PC-3 (cell line): ENCODE measurements around the gene UNK. TPM values are rescaled to one million over a fixed set of nuclear protein-coding genes. Genes with fewer than 3 reads are reported as not detected.
A peak's percentile ranks its signal among the peaks of the same experiment; 100 is the strongest.

Source experiments
- ATAC-seq: fragments of 200-7000 bp; cut with Tn5 transposase; 2 replicates; pipeline ENCODE4 v1.9.1; 2020; ENCODE audit warnings: mild to moderate bottlenecking, moderate library complexity
- BruUV-seq: library from RNA; stranded (reverse); fragments of 400-500 nt; replicated peaks from 2 replicates; lab custom pipeline; 2021; lab: Mats Ljungman, UMichigan
- CTCF ChIA-PET: fragments of 300-600 bp; sonication (Branson Sonifier 250); formaldehyde crosslinking; loops from one replicate; lab custom pipeline; 2022; ENCODE audit warnings: antibody characterized with exemption; lab: Charles Lee
- POLR2A ChIA-PET: fragments of 300-600 bp; sonication (Branson Sonifier 250); formaldehyde crosslinking; loops from one replicate; lab custom pipeline; 2022; ENCODE audit warnings: antibody characterized with exemption; ENCODE audit not compliant: unreplicated experiment; lab: Charles Lee
- DNase-seq: peaks from one replicate; pipeline ENCODE4 v3.0.0-alpha.2; 2015
- H2AFZ ChIP-seq: fragments of 300-600 bp; sonication (generic); 2 replicates; pipeline ENCODE4 v1.6.0; 2016; ENCODE audit warnings: antibody characterized with exemption, low read length
- H3F3A ChIP-seq: fragments of 300-600 bp; sonication (generic); one replicate; pipeline ENCODE4 v1.6.0; 2017; ENCODE audit warnings: antibody characterized with exemption, low read length, control low read depth, mild to moderate bottlenecking; ENCODE audit not compliant: unreplicated experiment
- H3K27ac ChIP-seq: fragments of 300-600 bp; sonication (generic); 2 replicates; pipeline ENCODE4 v1.5.1; 2016; ENCODE audit warnings: mild to moderate bottlenecking, low read length
- H3K27me3 ChIP-seq: fragments of 300-600 bp; sonication (generic); 2 replicates; pipeline ENCODE4 v1.6.1; 2016; ENCODE audit warnings: low read length, mixed read lengths
- H3K36me3 ChIP-seq: fragments of 300-600 bp; sonication (generic); 2 replicates; pipeline ENCODE4 v1.6.1; 2016; ENCODE audit warnings: low read depth, mixed run types, low read length, mixed read lengths
- H3K4me1 ChIP-seq: fragments of 300-600 bp; sonication (generic); 2 replicates; pipeline ENCODE4 v1.5.1; 2016; ENCODE audit warnings: low read length; ENCODE audit not compliant: insufficient read depth
- H3K4me2 ChIP-seq: fragments of 300-600 bp; sonication (generic); 2 replicates; pipeline ENCODE4 v1.6.0; 2016; ENCODE audit warnings: low read length
- H3K4me3 ChIP-seq: fragments of 300-600 bp; sonication (generic); 2 replicates; pipeline ENCODE4 v1.5.1; 2016; ENCODE audit warnings: mild to moderate bottlenecking, low read length, mixed read lengths
- H3K79me2 ChIP-seq: fragments of 300-600 bp; sonication (generic); 2 replicates; pipeline ENCODE4 v1.6.1; 2017; ENCODE audit warnings: low read length, mixed read lengths
- H3K9ac ChIP-seq: fragments of 300-600 bp; sonication (generic); 2 replicates; pipeline ENCODE4 v1.6.0; 2016; ENCODE audit warnings: mild to moderate bottlenecking, low read length
- H3K9me2 ChIP-seq: fragments of 300-600 bp; sonication (generic); replicated peaks from 2 replicates; pipeline ENCODE4 v1.6.1; 2016; ENCODE audit warnings: mixed run types, low read length, mixed read lengths
- H3K9me3 ChIP-seq: fragments of 300-600 bp; sonication (generic); 2 replicates; pipeline ENCODE4 v1.6.1; 2016; ENCODE audit warnings: low read length, mixed read lengths
- H4K20me1 ChIP-seq: fragments of 300-600 bp; sonication (generic); 2 replicates; pipeline ENCODE4 v1.6.1; 2016; ENCODE audit warnings: low read length, mixed read lengths
- EZH2 ChIP-seq: fragments of 300-600 bp; sonication (generic); IDR thresholded peaks from one replicate; pipeline ENCODE4 v1.6.1; 2017; ENCODE audit warnings: antibody characterized with exemption, mild to moderate bottlenecking, low read length; ENCODE audit not compliant: unreplicated experiment
- EZH2phosphoT487 ChIP-seq: fragments of 300-600 bp; sonication (generic); IDR thresholded peaks from 2 replicates; pipeline ENCODE4 v1.6.1; 2018; ENCODE audit warnings: mild to moderate bottlenecking, antibody characterized with exemption, low read length, borderline replicate concordance
- intact Hi-C: fragments of 100-400 bp; cut with micrococcal nuclease; formaldehyde crosslinking; loops from 2 replicates; pipeline ENCODE4 v1.9.0; 2023
- total RNA-seq: library from RNA; depleted of rRNA; stranded (reverse); fragments of >200 nt; gene quantifications from 2 replicates; pipeline ENCODE4 v1.2.3, GENCODE V29; 2014
- TF ChIP-seq, protein P1 (sequence below): fragments of 300-600 bp; sonication (generic); conservative IDR thresholded peaks from 2 replicates; pipeline ENCODE4 v1.5.1; 2017; ENCODE audit warnings: antibody characterized with exemption, low read depth, mild to moderate bottlenecking, low read length

UNK gene
- total RNA-seq, 1 experiment from 2014 or later = 21.8 TPM

DNA sequence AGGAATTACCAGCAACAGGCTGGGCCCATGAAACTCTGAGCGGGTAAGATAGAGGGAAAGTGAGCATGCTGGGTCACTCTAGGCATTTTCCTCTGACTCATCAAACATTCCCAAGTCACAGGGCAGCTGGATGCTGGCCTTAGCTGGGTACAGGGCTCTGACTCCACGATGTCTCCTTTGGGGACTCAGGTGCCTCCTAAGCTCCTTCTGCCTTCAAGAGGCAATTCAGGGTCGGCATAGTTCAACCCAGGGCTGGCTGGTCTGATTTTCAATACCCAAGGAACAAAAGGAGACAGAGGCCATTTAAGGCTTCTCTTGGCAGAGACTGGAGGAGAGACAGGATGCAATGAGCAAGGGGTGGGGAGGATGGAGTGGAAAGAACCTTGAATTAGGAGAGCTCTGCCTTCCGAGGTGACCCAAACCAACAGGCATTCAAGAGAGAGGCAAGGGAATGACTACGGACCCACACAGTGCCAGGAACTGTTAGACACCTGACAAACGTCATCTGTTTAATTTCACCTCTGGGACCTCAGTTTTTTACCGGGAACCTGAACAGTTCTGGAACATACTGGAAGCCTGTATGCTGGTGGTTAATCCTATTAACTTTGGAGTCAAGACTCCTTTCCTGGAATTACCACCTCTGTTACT lies 69.6 kb downstream of the UNK start:
- POLR2A ChIA-PET = interaction anchor here (0.8 to 2.3 kb wide), 3 partner anchors 9 to 74 kb away, joined by 3 to 18 read pairs (median 16); a partner anchor contains a TSS
- peaks cover 28% of the 10 kb centered on the region for H3K4me1 ChIP-seq
- no peaks in the 10 kb centered on the region for H3K9me2 ChIP-seq
- H2AFZ ChIP-seq = peak overlapping the region; percentile 51; the same call in 1 of the 2 replicates
- ATAC-seq (peak; percentile 23), DNase-seq (peak; percentile 84)
- no peaks in the 10 kb centered on the region for H3K27me3 ChIP-seq
- peak overlapping the region; percentile 69 for H3K27ac ChIP-seq
- intact Hi-C loops = loop anchor here (2.0 kb wide), 2 partner anchors 43 to 69 kb away; partner anchors contain the start of genes TRIM65 and UNK
- H3K79me2 ChIP-seq = peaks cover 24% of the 10 kb centered on the region
- H3F3A ChIP-seq = no peaks in the 10 kb centered on the region
- peak overlapping the region; percentile 95 for H3K4me2 ChIP-seq
- CTCF ChIA-PET = interaction anchor here (0.5 to 3.2 kb wide), 6 partner anchors 9 to 335 kb away, joined by 3 to 30 read pairs (median 3); partner anchors contain the start of gene TRIM47
- peak overlapping the region; percentile 66 for H3K9ac ChIP-seq
- peaks cover 10% of the 10 kb centered on the region; the same call in 1 of the 2 replicates for H3K36me3 ChIP-seq
- no peaks in the 10 kb centered on the region for H4K20me1 ChIP-seq
- TF ChIP-seq EZH2 = no peak
- TF ChIP-seq, protein P1, sequence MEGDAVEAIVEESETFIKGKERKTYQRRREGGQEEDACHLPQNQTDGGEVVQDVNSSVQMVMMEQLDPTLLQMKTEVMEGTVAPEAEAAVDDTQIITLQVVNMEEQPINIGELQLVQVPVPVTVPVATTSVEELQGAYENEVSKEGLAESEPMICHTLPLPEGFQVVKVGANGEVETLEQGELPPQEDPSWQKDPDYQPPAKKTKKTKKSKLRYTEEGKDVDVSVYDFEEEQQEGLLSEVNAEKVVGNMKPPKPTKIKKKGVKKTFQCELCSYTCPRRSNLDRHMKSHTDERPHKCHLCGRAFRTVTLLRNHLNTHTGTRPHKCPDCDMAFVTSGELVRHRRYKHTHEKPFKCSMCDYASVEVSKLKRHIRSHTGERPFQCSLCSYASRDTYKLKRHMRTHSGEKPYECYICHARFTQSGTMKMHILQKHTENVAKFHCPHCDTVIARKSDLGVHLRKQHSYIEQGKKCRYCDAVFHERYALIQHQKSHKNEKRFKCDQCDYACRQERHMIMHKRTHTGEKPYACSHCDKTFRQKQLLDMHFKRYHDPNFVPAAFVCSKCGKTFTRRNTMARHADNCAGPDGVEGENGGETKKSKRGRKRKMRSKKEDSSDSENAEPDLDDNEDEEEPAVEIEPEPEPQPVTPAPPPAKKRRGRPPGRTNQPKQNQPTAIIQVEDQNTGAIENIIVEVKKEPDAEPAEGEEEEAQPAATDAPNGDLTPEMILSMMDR = no peak
- no peak for TF ChIP-seq EZH2phosphoT487
- BruUV-seq = TSS peak; percentile 77
- no peaks in the 10 kb centered on the region for H3K9me3 ChIP-seq
- peak overlapping the region; percentile 86 for H3K4me3 ChIP-seq

DNA sequence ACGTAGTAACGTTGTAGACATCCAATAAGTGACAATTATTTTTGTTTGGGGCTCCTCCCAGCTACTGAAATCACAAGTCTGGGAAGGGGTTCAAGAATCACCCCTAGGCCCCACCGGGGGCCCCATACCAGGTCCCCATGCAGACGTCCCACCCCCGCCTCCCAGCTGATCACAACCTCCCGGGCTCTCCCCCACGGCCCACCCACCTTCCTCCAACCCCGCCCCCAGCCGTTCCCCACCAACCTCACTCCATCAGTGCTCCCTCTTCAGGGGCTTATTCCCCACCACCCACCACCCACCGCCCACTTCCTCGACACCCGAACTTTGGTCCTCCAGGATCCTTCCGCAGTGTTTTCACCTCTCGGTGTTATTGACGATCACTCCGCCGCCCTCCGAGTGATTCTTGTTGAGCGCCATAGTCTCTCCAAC lies 70.3 kb downstream of the UNK start:
- Histone ChIP-seq H3K4me3 (peak overlapping the region; percentile 86), H3K27ac (peak overlapping the region; percentile 69), H3K9me3 (no peaks in the 10 kb centered on the region), H3K9me2 (no peaks in the 10 kb centered on the region), H2AFZ (peak overlapping the region; percentile 51), H3K9ac (peak overlapping the region; percentile 66), H3K79me2 (peaks cover 24% of the 10 kb centered on the region), H4K20me1 (no peaks in the 10 kb centered on the region), H3K4me1 (peaks cover 28% of the 10 kb centered on the region), H3K36me3 (peaks cover 10% of the 10 kb centered on the region; the same call in 1 of the 2 replicates), H3K27me3 (no peaks in the 10 kb centered on the region), H3F3A (no peaks in the 10 kb centered on the region), H3K4me2 (peak overlapping the region; percentile 95)
- intact Hi-C loops = loop anchor here (1.0 to 2.0 kb wide), 4 partner anchors 10 to 70 kb away; partner anchors contain the start of genes TRIM65 and UNK
- ATAC-seq (peak; percentile 1), DNase-seq (no peak)
- BruUV-seq = no TSS peak
- ChIA-PET CTCF (interaction anchor here (0.6 to 3.2 kb wide), 15 partner anchors 9 to 448 kb away, joined by 3 to 30 read pairs (median 4); partner anchors contain the start of genes TRIM47 and TRIM65), POLR2A (interaction anchor here (0.5 to 2.3 kb wide), 16 partner anchors 10 to 475 kb away, joined by 3 to 29 read pairs (median 6); partner anchors contain the start of genes ACOX1 and FBF1)
- TF ChIP-seq EZH2phosphoT487 = no peak
- TF ChIP-seq, protein P1 = no peak
- TF ChIP-seq EZH2 = no peak
